Osteocyte (in vitro differentiated cells): ENCODE measurements around the gene NKAIN2. TPM values are rescaled to one million over a fixed set of nuclear protein-coding genes. Genes with fewer than 3 reads are reported as not detected.
A peak's percentile ranks its signal among the peaks of the same experiment; 100 is the strongest.

Source experiments
- DNase-seq: peaks from one replicate; pipeline ENCODE4 v3.0.0; 2021; ENCODE audit warnings: mixed read lengths; ENCODE audit not compliant: unreplicated experiment; ENCODE audit errors: extremely low spot score
- H3K27ac Mint-ChIP-seq: one replicate; pipeline ENCODE4 v1.8.0; 2021; ENCODE audit warnings: mild to moderate bottlenecking, mixed read lengths; ENCODE audit not compliant: unreplicated experiment
- H3K27me3 Mint-ChIP-seq: one replicate; pipeline ENCODE4 v1.8.0; 2021; ENCODE audit warnings: mixed read lengths; ENCODE audit not compliant: unreplicated experiment
- H3K36me3 Mint-ChIP-seq: one replicate; pipeline ENCODE4 v1.8.0; 2021; ENCODE audit warnings: mixed read lengths; ENCODE audit not compliant: unreplicated experiment
- H3K4me1 Mint-ChIP-seq: one replicate; pipeline ENCODE4 v1.8.0; 2021; ENCODE audit warnings: mixed read lengths; ENCODE audit not compliant: unreplicated experiment
- H3K4me3 Mint-ChIP-seq: one replicate; pipeline ENCODE4 v1.8.0; 2021; ENCODE audit warnings: mild to moderate bottlenecking, moderate library complexity, mixed read lengths; ENCODE audit not compliant: unreplicated experiment
- H3K9me3 Mint-ChIP-seq: one replicate; pipeline ENCODE4 v1.8.0; 2021; ENCODE audit warnings: mixed read lengths; ENCODE audit not compliant: unreplicated experiment
- total RNA-seq: library from RNA; stranded (reverse); gene quantifications from 2 replicates; pipeline ENCODE4 v1.2.1, GENCODE V29; 2021
- TF ChIP-seq, protein P1 (sequence below): fragments of 200-600 bp; sonication (generic); IDR thresholded peaks from 2 replicates; pipeline ENCODE4 v1.5.0; 2021; ENCODE audit warnings: antibody characterized with exemption, mild to moderate bottlenecking, moderate library complexity

NKAIN2 gene
- total RNA-seq, 1 donor from 2014 or later = 17.8 TPM

DNA sequence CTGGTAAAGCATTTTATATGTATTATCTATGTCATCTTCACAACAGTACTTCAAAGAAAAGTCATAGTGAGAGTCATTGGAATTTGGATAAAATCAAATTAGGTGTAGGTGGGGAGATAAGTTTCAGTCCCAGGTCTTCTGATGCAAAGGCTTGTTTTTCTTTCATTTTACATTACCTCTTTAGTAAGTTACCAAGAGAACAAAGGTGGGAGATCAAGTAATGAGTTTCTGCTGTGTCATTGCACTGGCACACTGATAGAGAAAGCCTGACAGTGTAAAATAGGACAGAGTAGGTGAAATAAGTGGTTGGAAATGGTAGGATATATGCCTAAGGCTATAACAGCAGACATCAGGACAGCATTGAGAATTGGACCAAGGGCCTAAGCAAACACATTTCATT is 250.4 kb downstream of the NKAIN2 start:
- no peaks in the 10 kb centered on the region for H3K27me3 Mint-ChIP-seq
- DNase-seq = no peak
- H3K9me3 Mint-ChIP-seq = peaks cover 7% of the 10 kb centered on the region
- H3K4me3 Mint-ChIP-seq = no peak overlapping the region
- peaks cover 49% of the 10 kb centered on the region for H3K4me1 Mint-ChIP-seq
- peaks cover 10% of the 10 kb centered on the region for H3K36me3 Mint-ChIP-seq
- no peak overlapping the region for H3K27ac Mint-ChIP-seq
- TF ChIP-seq, protein P1, sequence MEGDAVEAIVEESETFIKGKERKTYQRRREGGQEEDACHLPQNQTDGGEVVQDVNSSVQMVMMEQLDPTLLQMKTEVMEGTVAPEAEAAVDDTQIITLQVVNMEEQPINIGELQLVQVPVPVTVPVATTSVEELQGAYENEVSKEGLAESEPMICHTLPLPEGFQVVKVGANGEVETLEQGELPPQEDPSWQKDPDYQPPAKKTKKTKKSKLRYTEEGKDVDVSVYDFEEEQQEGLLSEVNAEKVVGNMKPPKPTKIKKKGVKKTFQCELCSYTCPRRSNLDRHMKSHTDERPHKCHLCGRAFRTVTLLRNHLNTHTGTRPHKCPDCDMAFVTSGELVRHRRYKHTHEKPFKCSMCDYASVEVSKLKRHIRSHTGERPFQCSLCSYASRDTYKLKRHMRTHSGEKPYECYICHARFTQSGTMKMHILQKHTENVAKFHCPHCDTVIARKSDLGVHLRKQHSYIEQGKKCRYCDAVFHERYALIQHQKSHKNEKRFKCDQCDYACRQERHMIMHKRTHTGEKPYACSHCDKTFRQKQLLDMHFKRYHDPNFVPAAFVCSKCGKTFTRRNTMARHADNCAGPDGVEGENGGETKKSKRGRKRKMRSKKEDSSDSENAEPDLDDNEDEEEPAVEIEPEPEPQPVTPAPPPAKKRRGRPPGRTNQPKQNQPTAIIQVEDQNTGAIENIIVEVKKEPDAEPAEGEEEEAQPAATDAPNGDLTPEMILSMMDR = no peak

DNA sequence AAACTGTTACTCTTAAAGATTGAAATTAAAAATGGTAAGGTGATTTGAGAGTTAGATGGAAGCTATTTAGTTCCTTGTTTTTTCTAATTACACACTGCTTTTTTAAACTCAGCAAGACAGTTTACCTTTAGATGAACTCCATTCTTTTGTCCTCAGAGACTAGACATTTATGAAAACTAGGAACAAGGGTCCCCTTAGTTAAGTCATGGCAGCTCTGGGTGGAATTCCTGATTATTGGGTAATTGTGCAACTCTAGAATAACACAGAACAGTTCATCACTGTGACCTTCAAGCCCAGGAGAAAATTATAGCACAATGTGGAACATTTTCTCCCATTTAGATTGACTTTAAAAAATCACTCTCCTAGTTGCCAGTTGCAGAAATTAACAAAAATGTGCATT is 251.7 kb downstream of the NKAIN2 start:
- Mint-ChIP-seq H3K4me3 (no peak overlapping the region), H3K4me1 (peaks cover 41% of the 10 kb centered on the region), H3K36me3 (peaks cover 10% of the 10 kb centered on the region), H3K27ac (no peak overlapping the region), H3K27me3 (no peaks in the 10 kb centered on the region), H3K9me3 (peaks cover 7% of the 10 kb centered on the region)
- DNase-seq = no peak
- TF ChIP-seq, protein P1 = no peak

DNA sequence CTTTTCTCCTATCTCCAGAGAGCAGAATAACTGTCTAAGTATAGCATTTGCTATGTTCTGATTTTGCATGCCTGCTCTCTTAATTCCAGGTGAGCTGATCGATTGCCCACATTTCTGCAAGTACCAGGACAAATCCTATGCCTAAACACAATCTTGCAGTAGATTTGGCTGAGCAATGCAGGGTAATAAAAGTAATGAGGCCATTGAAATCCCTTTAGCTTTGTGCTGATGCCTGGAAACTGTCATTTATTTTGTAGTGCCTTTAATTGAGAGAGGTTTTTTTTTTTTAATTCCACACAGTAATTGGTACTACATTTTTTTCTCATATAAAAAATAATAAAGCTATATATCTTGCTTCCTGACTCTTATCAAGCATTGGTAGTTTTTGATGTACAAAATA is 252.3 kb downstream of the NKAIN2 start:
- TF ChIP-seq, protein P1 = no peak
- no peak for DNase-seq
- peaks cover 7% of the 10 kb centered on the region for H3K9me3 Mint-ChIP-seq
- peaks cover 10% of the 10 kb centered on the region for H3K36me3 Mint-ChIP-seq
- H3K27ac Mint-ChIP-seq = no peak overlapping the region
- no peaks in the 10 kb centered on the region for H3K27me3 Mint-ChIP-seq
- peaks cover 41% of the 10 kb centered on the region for H3K4me1 Mint-ChIP-seq
- H3K4me3 Mint-ChIP-seq = no peak overlapping the region

DNA sequence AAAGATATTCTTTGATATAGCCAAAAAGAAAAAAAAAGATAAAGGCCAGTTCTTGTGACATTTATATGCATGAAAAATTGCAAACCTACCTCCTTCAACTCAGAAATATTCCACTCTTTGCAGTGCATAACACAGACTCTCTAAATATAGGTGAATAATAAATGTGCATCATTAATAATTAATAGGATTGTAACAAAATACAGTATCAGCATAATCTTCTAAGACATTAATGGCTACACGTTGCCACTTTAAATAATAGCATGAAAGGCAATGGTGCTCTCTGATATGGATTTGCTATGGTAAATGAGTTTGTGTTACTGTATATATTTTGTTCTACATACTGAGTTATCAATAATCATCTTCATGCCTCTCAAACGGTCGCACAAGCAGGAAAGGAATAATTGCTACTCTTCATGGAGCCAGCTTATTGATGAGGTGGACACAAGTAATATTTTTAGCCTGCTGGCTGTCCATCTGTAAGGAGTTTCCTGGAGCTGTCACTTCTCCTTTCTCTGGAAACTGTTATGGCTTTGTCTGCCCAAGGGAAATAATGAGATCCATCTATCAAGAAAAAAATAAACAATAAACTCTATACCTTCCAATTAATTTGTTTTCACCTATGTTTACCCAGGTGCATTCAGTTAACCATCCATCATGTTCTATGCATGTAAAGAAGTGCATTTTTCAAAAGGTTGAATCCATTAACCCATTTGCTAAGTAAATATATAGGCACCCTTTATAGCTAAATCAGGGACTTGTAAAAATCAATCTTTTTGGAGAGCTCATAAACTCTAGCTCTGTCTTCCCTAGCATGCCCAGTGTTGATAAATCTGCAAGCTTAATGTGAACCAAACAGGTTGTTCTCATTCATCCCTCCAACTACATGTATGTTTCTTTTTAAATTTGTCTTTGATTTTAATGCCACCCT is 253.0 kb downstream of the NKAIN2 start:
- Mint-ChIP-seq H3K27me3 (no peaks in the 10 kb centered on the region), H3K9me3 (peaks cover 7% of the 10 kb centered on the region), H3K4me1 (peaks cover 42% of the 10 kb centered on the region), H3K27ac (peak overlapping the region; percentile 80), H3K4me3 (no peak overlapping the region), H3K36me3 (peaks cover 10% of the 10 kb centered on the region)
- no peak for DNase-seq
- TF ChIP-seq, protein P1 = no peak

DNA sequence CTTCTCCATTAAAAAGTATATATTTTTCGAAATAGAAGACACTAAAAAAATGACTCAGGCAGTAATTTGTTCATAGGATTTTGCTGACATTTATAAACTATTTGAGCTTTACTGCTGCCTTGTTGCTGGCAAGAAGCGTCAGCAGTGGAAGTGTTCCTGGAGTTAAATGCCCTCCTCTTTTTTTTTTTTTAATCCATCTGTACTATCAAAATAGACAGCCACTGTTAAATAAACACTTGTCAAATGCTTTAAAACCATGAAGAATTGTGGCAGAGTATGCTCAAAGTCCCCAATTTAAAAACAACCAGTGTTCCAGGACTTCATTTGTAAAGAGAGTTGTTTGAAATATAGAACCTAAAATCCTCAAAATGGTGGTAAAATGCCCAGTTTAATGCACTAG is 253.8 kb downstream of the NKAIN2 start:
- Mint-ChIP-seq H3K36me3 (peaks cover 7% of the 10 kb centered on the region), H3K27me3 (no peaks in the 10 kb centered on the region), H3K4me1 (peaks cover 43% of the 10 kb centered on the region), H3K27ac (peak overlapping the region; percentile 80), H3K9me3 (peaks cover 4% of the 10 kb centered on the region), H3K4me3 (no peak overlapping the region)
- DNase-seq = no peak
- TF ChIP-seq, protein P1 = no peak
